ENCODE measurements around the gene NHLRC3.
"Not testable (repeated sequence)": the region's sequence is repeated elsewhere in the genome, so short reads cannot be mapped to it uniquely, and the experiment has no call there.

NHLRC3 gene

DNA sequence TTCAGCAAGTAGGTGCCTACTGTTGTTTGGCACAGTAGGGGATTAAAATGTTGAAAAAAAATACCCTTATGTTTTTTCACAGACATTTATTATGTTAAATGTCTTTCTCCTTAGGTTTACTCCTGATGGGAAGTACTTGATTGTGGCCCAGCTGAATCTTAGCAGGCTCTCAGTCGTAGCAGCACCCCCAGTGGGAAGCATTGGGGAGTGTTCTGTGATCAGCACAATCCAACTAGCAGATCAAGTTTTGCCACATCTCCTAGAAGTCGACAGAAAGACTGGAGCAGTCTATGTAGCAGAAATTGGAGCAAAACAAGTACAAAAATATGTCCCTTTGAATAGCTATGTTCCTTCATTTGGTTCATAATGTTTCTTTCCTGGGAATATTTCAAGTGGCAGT, 9.3 kb downstream of the NHLRC3 start:
- no peak for DNase-seq

DNA sequence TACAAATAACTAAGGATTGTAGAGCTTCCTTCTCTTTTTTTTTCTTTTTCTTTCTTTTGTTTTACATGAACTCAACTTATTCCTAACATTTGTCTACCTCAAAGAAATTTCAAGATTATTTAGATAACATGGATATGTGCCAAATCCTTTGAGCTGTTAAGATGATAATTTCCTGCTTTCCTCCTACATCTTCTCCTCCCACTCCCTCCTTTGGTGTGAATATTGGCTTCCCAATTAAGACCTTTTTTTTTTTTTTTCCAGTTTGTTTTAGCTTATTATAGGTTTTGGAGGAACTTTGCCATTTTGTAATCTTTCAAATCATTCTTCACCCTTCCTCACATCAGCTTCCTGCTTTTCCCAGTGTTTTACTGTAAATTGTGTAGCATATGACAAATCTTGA, 10.6 kb downstream of the NHLRC3 start:
- no peak for DNase-seq

- DNase-seq = no peak
Observed at GRCh38 chr13:39049274-39049673, 11.0 kb downstream of the NHLRC3 start.

DNA sequence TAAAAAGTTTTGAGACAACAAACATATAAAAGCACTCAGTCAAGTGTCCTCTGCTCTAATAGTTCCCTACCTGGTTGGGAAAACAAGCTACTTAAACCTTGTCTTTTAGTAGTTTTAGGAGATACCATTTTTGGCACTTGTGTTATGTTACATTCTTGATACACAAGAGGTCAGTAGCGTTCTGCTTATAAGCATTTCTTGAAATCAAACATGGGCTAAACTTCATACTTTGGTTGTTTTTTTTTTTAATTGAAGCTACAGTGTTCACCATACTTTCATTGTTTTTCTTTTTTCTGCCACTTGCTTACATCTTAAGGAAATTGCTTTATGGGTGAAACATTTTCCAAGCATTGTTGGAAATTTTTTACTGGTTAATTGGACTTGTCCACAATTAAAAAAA, 12.9 kb downstream of the NHLRC3 start:
- DNase-seq = no peak

DNA sequence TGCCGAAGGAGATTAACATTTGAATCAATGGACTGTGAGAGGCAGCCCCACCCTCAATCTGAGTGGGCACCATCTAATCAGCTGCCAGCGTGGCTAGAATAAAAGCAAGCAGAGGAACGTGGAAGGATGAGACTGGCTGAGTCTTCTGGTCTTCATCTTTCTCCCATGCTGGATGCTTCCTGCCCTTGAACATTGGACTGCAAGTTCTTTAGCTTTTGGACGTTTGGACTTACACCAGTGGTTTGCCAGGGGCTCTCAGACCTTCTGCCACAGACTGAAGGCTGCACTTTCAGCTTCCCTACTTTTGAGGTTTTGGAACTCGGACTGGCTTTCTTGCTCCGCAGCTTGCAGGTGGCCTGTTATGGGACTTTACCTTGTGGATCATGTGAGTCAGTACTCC, 14.7 kb downstream of the NHLRC3 start:
- DNase-seq = no peak

DNA sequence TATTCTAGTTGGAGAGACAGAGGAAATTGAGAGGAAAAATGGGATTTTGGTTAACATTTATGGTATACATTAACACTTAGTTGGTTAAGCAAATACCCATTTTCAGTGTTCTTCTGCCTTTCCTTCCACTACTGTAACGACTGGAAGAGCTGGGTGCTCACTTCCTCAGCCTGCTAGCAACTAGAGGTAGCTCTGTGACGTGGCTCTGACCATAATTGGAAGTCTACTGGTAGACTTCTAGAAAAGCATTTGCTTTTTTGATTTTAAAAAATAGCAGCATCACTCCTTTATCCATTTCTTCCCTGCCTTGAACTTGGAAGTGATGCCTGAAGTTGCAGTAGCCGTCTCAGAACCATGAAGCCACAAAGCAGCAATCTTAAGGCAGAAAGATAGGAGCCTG, 15.9 kb downstream of the NHLRC3 start:
- no peak for DNase-seq

- DNase-seq = no peak
Observed at GRCh38 chr13:39056018-39056417, 17.8 kb downstream of the NHLRC3 start.

- no peak for DNase-seq
Observed at GRCh38 chr13:39058040-39058439, 19.8 kb downstream of the NHLRC3 start.

GRCh38 chr13:39062004-39062403, 23.7 kb downstream of the NHLRC3 start:
- no peak for DNase-seq

DNA sequence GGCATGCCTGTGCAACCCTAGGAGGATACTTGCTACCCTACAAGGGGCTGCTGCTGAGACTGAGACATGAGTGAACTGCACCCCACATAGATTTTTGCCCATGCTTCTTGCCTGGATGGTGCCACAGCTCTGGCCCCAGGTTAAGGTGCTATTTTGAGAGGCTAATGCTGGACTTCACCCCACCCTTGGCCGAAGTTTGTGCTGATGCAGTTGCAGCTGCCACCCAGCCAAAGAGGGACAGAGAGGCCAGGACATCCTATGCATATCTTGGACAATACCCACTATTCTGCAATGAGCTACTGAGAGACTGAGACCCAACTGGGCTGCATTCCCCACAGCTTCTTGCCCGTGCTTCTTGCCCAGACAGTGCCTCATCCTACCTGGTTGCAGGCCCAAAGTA, 34.6 kb downstream of the NHLRC3 start:
- DNase-seq = no peak

DNA sequence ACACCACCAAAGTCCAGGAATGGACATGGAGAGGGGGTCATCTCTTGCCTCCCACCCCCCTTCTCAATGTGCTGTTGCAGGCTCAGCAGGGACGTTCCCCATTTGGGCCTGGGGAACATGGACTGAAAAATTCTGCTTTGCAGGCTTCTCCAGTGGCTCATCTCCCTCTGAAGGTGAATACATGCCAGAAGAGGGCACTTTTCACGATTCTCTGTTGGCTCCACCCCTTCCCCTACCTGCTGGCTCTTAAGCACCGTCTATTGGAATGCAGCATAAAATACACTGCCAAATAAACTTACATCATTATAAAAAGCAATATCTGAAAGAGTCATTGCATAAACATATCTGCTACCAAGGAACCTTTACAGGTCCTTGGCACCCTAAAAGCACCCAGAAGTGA, 35.7 kb downstream of the NHLRC3 start:
- DNase-seq = no peak

DNA sequence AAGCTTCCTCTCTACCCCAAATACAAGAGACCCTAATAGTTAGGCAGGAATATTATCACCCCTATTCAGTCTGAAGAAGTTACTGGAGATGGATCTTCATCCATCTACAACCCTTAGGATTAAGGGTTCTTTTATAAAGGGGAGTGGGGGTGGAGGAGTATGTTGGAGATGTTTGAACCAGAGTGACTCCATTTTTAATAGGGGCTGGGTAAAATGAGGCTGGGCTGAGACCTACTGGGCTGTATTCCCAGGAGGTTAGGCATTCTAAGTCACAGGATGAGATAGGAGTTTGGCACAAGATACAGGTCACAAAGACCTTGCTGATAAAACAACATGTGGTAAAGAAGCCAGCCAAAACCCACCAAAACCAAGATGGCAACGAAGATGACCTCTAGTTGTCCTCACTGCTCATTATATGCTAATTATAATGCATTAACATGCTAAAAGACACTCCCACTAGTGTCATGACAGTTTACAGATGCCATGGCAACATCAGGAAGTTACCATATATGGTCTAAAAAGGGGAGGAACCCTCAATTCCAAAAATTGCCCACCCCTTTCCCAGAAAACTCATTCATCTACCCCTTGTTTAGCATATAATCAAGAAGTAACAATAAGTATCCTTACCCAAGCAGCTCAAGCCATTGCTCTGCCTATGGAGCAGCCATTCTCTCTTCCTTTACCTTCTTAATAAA, 48.1 kb downstream of the NHLRC3 start:
- DNase-seq = not testable (repeated sequence)

DNA sequence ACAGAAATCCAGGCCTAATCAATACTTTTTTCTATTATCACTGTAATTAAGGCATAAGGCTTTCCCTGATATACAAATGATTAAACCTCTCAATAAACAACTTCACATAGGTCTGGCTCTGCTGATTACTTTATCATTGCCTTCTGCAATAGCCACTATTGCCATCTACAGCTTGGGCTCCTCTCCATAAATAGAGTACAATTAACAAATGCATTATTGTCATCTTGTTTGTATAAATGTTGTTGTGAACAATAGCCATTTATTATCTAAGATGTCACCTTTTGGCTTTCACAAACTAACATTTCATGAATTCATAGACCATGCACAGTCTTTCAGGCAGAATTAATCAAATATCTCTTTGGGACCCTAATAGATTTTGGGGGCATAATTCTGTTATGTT, 53.3 kb downstream of the NHLRC3 start:
- DNase-seq = no peak

- DNase-seq = no peak
Observed at GRCh38 chr13:39095500-39095899, 57.2 kb downstream of the NHLRC3 start.

DNA sequence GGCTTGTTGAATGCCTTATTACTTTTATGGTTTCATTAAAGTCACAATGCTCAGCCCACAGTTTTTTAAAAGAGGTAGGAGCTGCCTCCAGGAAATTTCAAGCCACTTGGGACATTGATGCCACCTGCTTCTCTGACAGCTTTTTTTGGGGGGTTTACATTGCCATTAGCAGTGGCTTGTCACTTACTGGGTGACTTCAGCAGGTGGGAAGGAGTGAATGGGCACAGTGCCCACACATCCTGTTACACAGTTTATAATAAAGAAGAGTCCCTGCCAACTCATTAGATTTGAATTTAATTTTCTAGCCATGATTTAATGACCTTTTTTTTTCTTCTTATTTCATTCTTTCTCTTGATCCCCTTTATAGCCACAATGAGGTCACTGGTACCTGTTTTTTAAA, 61.0 kb downstream of the NHLRC3 start:
- DNase-seq = no peak

All from activated gamma-delta T cell (primary cell).